Endothelial cell of umbilical vein (primary cell): ENCODE data around the gene MZB1. TPM values are rescaled to one million over a fixed set of nuclear protein-coding genes. Genes with fewer than 3 reads are reported as not detected.

Source experiments
- BruUV-seq: library from RNA; stranded (reverse); fragments of 400-500 nt; replicated peaks from 2 replicates; lab custom pipeline; 2021; lab: Mats Ljungman, UMichigan
- CTCF ChIA-PET: fragments of 300-600, 350-600 bp; sonication (Branson Sonifier 250); formaldehyde crosslinking; loops from one replicate; lab custom pipeline; 2021; ENCODE audit warnings: antibody characterized with exemption, inconsistent platforms; lab: Charles Lee
- POLR2A ChIA-PET: fragments of 300-600, 350-600 bp; sonication (Branson Sonifier 250); formaldehyde crosslinking; loops from one replicate; lab custom pipeline; 2021; ENCODE audit warnings: antibody characterized with exemption, inconsistent platforms; lab: Charles Lee
- DNase-seq: peaks from one replicate; pipeline ENCODE4 v3.0.0-alpha.2; 2011; ENCODE audit warnings: low read depth, low spot score
- FAIRE-seq: peaks from 2 replicates; lab custom pipeline; 2011; peaks lifted over from hg19 to GRCh38; lab: Jason Lieb, UNC
- H2AFZ ChIP-seq: 2 replicates; pipeline ENCODE4 v1.6.0; 2012; ENCODE audit warnings: low read depth, low read length, control low read depth, inconsistent platforms
- H3K27ac ChIP-seq: 2 replicates; pipeline ENCODE4 v1.5.1; 2011; ENCODE audit warnings: low read depth, mild to moderate bottlenecking, control low read depth, low read length, moderate library complexity; ENCODE audit not compliant: insufficient read depth
- H3K27me3 ChIP-seq, 2 experiments: 2 replicates each; pipeline versions ENCODE4 v1.6.0 to v1.6.1; 2011; ENCODE audit warnings: low read length in 2 of 2, mixed read lengths in 1 of 2; ENCODE audit not compliant: control insufficient read depth in 2 of 2, insufficient read depth in 2 of 2
- H3K36me3 ChIP-seq, 2 experiments: 2 replicates in 1 of 2; 3 replicates in 1 of 2; pipeline ENCODE4 v1.5.1; 2011; ENCODE audit warnings: low read length in 2 of 2, mild to moderate bottlenecking in 1 of 2, moderate library complexity in 1 of 2; ENCODE audit not compliant: control insufficient read depth in 2 of 2, insufficient read depth in 2 of 2; ENCODE audit errors: extremely low read depth in 1 of 2
- H3K4me1 ChIP-seq: 3 replicates; pipeline ENCODE4 v1.5.1; 2011; ENCODE audit warnings: mild to moderate bottlenecking, low read length; ENCODE audit not compliant: control insufficient read depth, insufficient read depth; ENCODE audit errors: extremely low read depth
- H3K4me2 ChIP-seq: 2 replicates; pipeline ENCODE4 v1.6.1; 2011; ENCODE audit warnings: low read length, control low read depth, mixed read lengths; ENCODE audit not compliant: insufficient read depth
- H3K4me3 ChIP-seq, 3 experiments: fragments of 200-600 bp in 1 of 3; sonication (generic), shearing (Covaris generic) in 1 of 3; replicated peaks in 1 of 3; 2 replicates each; pipeline ENCODE4 v1.5.1; 2011 to 2016; ENCODE audit warnings: control low read depth in 3 of 3, low read length in 3 of 3, mild to moderate bottlenecking in 2 of 3, inconsistent platforms in 1 of 3, low read depth in 1 of 3, moderate library complexity in 1 of 3; ENCODE audit not compliant: insufficient read depth in 1 of 3
- H3K79me2 ChIP-seq: 2 replicates; pipeline ENCODE4 v1.6.0; 2012; ENCODE audit warnings: low read length, inconsistent platforms; ENCODE audit not compliant: control insufficient read depth, insufficient read depth
- H3K9ac ChIP-seq: replicated peaks from 2 replicates; pipeline ENCODE3; 2011; ENCODE audit warnings: low read length, control low read depth; ENCODE audit not compliant: insufficient read depth; ENCODE audit errors: extremely low read depth
- H3K9me1 ChIP-seq: replicated peaks from 3 replicates; pipeline ENCODE4 v1.6.0; 2011; ENCODE audit warnings: mild to moderate bottlenecking, low read length; ENCODE audit not compliant: control insufficient read depth, insufficient read depth; ENCODE audit errors: extremely low read depth
- H3K9me3 ChIP-seq: replicated peaks from 2 replicates; pipeline ENCODE4 v1.5.1; 2012; ENCODE audit warnings: low read length, inconsistent platforms; ENCODE audit not compliant: control insufficient read depth, insufficient read depth
- H4K20me1 ChIP-seq: replicated peaks from 2 replicates; pipeline ENCODE3; 2011; ENCODE audit warnings: mild to moderate bottlenecking, low read length; ENCODE audit not compliant: control insufficient read depth, insufficient read depth; ENCODE audit errors: extremely low read depth
- EZH2 ChIP-seq: IDR thresholded peaks from 2 replicates; pipeline ENCODE4 v1.6.1; 2012; ENCODE audit warnings: borderline replicate concordance, low read depth, mild to moderate bottlenecking, moderate library complexity, low read length, inconsistent platforms; ENCODE audit not compliant: severe bottlenecking
- FOS ChIP-seq: IDR thresholded peaks from 2 replicates; pipeline ENCODE4 v1.6.1; 2011; ENCODE audit warnings: mild to moderate bottlenecking, low read length, moderate library complexity, borderline replicate concordance; ENCODE audit not compliant: insufficient read depth
- GATA2 ChIP-seq: IDR thresholded peaks from 2 replicates; pipeline ENCODE4 v1.7.0; 2011; ENCODE audit warnings: low read depth, mild to moderate bottlenecking, moderate library complexity, mixed read lengths, low read length; ENCODE audit not compliant: insufficient read length, insufficient read depth
- JUN ChIP-seq: IDR thresholded peaks from 2 replicates; pipeline ENCODE4 v1.6.1; 2011; ENCODE audit warnings: borderline replicate concordance, low read depth; ENCODE audit not compliant: insufficient read length, insufficient read depth
- MYC ChIP-seq: IDR thresholded peaks from one replicate; pipeline ENCODE4 v1.6.1; 2011; ENCODE audit warnings: mild to moderate bottlenecking, low read depth, low read length
- POLR2A ChIP-seq: IDR thresholded peaks from 2 replicates; pipeline ENCODE4 v1.6.1; 2012; ENCODE audit warnings: low read depth, mild to moderate bottlenecking, control low read depth, low read length
- POLR2AphosphoS5 ChIP-seq: IDR thresholded peaks from 2 replicates; pipeline ENCODE4 v1.6.1; 2012; ENCODE audit warnings: low read depth, mild to moderate bottlenecking, control low read depth, low read length, moderate library complexity; ENCODE audit not compliant: insufficient read depth
- dilution Hi-C: fragments of 300-500 bp; cut with MboI; formaldehyde crosslinking; loops from one replicate; pipeline ENCODE4 v1.15.0; 2019; ENCODE audit warnings: low sequenced_read_pairs; ENCODE audit not compliant: extremely low pct_ligation_motif_present
- intact Hi-C: fragments of 100-400 bp; cut with micrococcal nuclease; formaldehyde crosslinking; loops from one replicate; pipeline ENCODE4 v1.10.0; 2022
- polyA plus RNA-seq, 4 experiments: library from polyadenylated mRNA; depleted of rRNA in 3 of 4; stranded (reverse) in 3 of 4; unstranded in 1 of 4; fragments of >200 nt; gene quantifications; 2 replicates each; pipeline versions ENCODE4 v1.2.1 to v1.2.3, GENCODE V29; 2011 to 2012; ENCODE audit warnings: missing spikeins in 1 of 4
- total RNA-seq: library from RNA; stranded (reverse); gene quantifications from 2 replicates; pipeline ENCODE4 v1.2.3, GENCODE V29; 2021
- TF ChIP-seq, protein P1 (sequence below): IDR thresholded peaks from 2 replicates; pipeline ENCODE4 v1.6.1; 2011; ENCODE audit not compliant: insufficient read depth, insufficient read length
- TF ChIP-seq, protein P2 (sequence below), 2 donors: IDR thresholded peaks; 1 replicate in 1 of 2; 2 replicates in 1 of 2; pipeline ENCODE4 v1.5.1; 2011; ENCODE audit warnings: low read length in 2 of 2, mild to moderate bottlenecking in 2 of 2, moderate library complexity in 2 of 2, control low read depth in 1 of 2, inconsistent platforms in 1 of 2, low read depth in 1 of 2; ENCODE audit not compliant: insufficient read depth in 1 of 2; ENCODE audit errors: extremely low read depth in 1 of 2

Gene MZB1
- total and polyA plus RNA-seq, 2 donors (not counting 3 experiments of a cell fraction or from before 2014, with no cell fraction given), result not detected

DNA sequence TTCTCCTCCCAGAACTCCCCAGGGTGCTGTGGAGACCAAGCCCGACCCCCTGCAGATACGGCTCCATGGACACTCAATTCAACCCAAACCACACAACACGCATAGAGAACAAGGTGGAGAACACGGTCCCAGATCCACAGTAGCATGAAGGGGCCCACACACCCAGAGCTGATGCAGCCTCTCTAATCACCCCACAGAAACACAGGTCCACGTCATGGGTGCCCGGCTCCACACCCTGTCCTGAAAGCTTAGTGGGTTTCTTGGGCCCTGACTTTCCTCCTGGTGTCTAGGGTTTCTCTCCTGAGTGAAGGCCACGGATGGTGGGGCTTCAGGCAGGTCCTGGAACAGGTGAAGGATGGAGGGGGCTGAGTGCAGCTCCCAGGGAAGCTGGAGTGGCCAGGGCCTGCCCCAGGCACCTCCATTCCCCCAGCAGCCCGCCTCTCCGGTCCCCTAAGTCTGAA is 5.1 kb downstream of the MZB1 start:
- Histone ChIP-seq H3K4me1 (peaks cover 6% of the 10 kb centered on the region), H4K20me1 (no peaks in the 10 kb centered on the region), H3K27me3 (no peaks in the 10 kb centered on the region), H3K9me3 (no peaks in the 10 kb centered on the region), H3K9me1 (no peaks in the 10 kb centered on the region), H3K4me3 (no peak overlapping the region), H2AFZ (no peak overlapping the region), H3K27ac (no peak overlapping the region), H3K36me3 (no peaks in the 10 kb centered on the region), H3K9ac (no peak overlapping the region), H3K79me2 (no peaks in the 10 kb centered on the region), H3K4me2 (no peak overlapping the region)
- ChIA-PET CTCF (no interaction called here), POLR2A (no interaction called here)
- no TSS peak for BruUV-seq
- dilution Hi-C loops, result no loop called here
- intact Hi-C loops, result no loop called here
- TF ChIP-seq GATA2 (no peak), FOS (no peak)
- TF ChIP-seq, protein P1, sequence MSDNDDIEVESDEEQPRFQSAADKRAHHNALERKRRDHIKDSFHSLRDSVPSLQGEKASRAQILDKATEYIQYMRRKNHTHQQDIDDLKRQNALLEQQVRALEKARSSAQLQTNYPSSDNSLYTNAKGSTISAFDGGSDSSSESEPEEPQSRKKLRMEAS, result no peak
- TF ChIP-seq, protein P2, sequence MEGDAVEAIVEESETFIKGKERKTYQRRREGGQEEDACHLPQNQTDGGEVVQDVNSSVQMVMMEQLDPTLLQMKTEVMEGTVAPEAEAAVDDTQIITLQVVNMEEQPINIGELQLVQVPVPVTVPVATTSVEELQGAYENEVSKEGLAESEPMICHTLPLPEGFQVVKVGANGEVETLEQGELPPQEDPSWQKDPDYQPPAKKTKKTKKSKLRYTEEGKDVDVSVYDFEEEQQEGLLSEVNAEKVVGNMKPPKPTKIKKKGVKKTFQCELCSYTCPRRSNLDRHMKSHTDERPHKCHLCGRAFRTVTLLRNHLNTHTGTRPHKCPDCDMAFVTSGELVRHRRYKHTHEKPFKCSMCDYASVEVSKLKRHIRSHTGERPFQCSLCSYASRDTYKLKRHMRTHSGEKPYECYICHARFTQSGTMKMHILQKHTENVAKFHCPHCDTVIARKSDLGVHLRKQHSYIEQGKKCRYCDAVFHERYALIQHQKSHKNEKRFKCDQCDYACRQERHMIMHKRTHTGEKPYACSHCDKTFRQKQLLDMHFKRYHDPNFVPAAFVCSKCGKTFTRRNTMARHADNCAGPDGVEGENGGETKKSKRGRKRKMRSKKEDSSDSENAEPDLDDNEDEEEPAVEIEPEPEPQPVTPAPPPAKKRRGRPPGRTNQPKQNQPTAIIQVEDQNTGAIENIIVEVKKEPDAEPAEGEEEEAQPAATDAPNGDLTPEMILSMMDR (IDR thresholded peaks at IDR 0.05; ENCODE audit: extremely low read depth in 1 of 2, insufficient read depth in 1 of 2, low read depth in 1 of 2, low read length in 2 of 2), result no peak
- FAIRE-seq (no peak), DNase-seq (no peak)

DNA sequence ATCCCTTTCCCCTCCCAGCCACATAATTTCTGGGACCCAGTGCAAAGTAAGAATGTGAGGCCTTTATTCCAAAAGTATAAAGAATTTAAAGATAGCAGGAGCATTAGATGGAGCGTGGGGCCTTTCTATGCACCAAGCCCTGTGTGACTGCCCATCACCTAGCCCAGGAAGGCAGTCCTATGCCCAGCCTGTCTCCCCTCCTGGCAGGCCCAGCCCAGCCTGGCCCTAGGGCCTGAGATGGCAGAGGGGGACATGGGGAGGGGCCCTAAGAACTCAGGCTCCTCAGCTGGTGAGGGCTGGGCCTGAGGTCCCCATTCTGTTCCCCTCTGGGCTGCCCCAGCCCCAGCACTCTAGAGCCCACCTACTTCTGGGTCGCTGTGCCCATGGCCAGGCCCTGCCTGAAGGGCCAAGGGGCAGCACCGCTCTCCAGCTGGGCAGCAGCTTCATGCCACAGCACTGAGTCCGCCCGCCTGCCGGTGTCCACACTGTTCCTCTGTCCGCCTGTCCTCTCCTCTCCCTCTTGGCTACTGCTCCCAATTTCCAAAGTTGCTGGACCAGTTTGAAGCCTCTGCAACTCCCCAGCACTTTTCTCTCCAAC is 5.6 kb downstream of the MZB1 start:
- H3K9me1 ChIP-seq, result no peaks in the 10 kb centered on the region
- no peak overlapping the region for H3K4me2 ChIP-seq
- FAIRE-seq (no peak), DNase-seq (no peak)
- H3K27me3 ChIP-seq, result no peaks in the 10 kb centered on the region
- dilution Hi-C loops (no loop called here), intact Hi-C loops (no loop called here)
- no peak overlapping the region for H2AFZ ChIP-seq
- no peak overlapping the region for H3K4me3 ChIP-seq
- CTCF ChIA-PET, result no interaction called here
- no peaks in the 10 kb centered on the region for H3K9me3 ChIP-seq
- no peak overlapping the region for H3K9ac ChIP-seq
- no peaks in the 10 kb centered on the region for H3K36me3 ChIP-seq
- POLR2A ChIA-PET, result no interaction called here
- H4K20me1 ChIP-seq, result no peaks in the 10 kb centered on the region
- BruUV-seq, result no TSS peak
- H3K27ac ChIP-seq, result no peak overlapping the region
- H3K79me2 ChIP-seq, result no peaks in the 10 kb centered on the region
- TF ChIP-seq POLR2AphosphoS5 (no peak), MYC (no peak), JUN (no peak), GATA2 (no peak), EZH2 (no peak), FOS (no peak), POLR2A (no peak)
- TF ChIP-seq, protein P2 (IDR thresholded peaks at IDR 0.05; ENCODE audit: extremely low read depth in 1 of 2, insufficient read depth in 1 of 2, low read depth in 1 of 2, low read length in 2 of 2), result no peak
- TF ChIP-seq, protein P1, result no peak
- H3K4me1 ChIP-seq, result peaks cover 6% of the 10 kb centered on the region
